NCI-H1048 (cell line): ENCODE results near the gene GSTM5.
"Not testable (repeated sequence)": the region's sequence is repeated elsewhere in the genome, so short reads cannot be mapped to it uniquely, and the experiment has no call there.

Source experiments
- DNase-seq: peaks from one replicate; lab custom pipeline; 2025; lab: John Stamatoyannopoulos, UW

Gene GSTM5

GRCh38 chr1:109697066-109697465 lies 15.0 kb upstream of the GSTM5 start:
- DNase-seq = no peak

- not testable (repeated sequence) for DNase-seq
These were observed 14.2 kb upstream of the GSTM5 start for GRCh38 chr1:109697861-109698260.

GRCh38 chr1:109702940-109703339 lies 9.1 kb upstream of the GSTM5 start:
- DNase-seq = not testable (repeated sequence)

GRCh38 chr1:109704173-109704572 lies 7.9 kb upstream of the GSTM5 start:
- no peak for DNase-seq

- DNase-seq = no peak
These were observed 6.6 kb upstream of the GSTM5 start for GRCh38 chr1:109705411-109705810.

- not testable (repeated sequence) for DNase-seq
These were observed 3.1 kb upstream of the GSTM5 start for GRCh38 chr1:109708949-109709348.

GRCh38 chr1:109709822-109710221 lies 2.2 kb upstream of the GSTM5 start:
- not testable (repeated sequence) for DNase-seq

GRCh38 chr1:109712321-109712864 lies 342 bp downstream of the GSTM5 start:
- no peak for DNase-seq

- DNase-seq = no peak
These were observed 1.6 kb downstream of the GSTM5 start for GRCh38 chr1:109713636-109714035.

GRCh38 chr1:109714661-109715372 lies 2.8 kb downstream of the GSTM5 start:
- DNase-seq = no peak

- DNase-seq = no peak
These were observed 4.1 kb downstream of the GSTM5 start for GRCh38 chr1:109716121-109716520.

- no peak for DNase-seq
These were observed 4.6 kb downstream of the GSTM5 start for GRCh38 chr1:109716570-109717090.

- no peak for DNase-seq
These were observed 5.7 kb downstream of the GSTM5 start for GRCh38 chr1:109717729-109718128.

- DNase-seq = no peak
These were observed 6.4 kb downstream of the GSTM5 start for GRCh38 chr1:109718495-109718894.

- DNase-seq = no peak
These were observed 7.3 kb downstream of the GSTM5 start for GRCh38 chr1:109719337-109719837.

GRCh38 chr1:109721042-109721441 lies 9.0 kb downstream of the GSTM5 start:
- DNase-seq = no peak

GRCh38 chr1:109721971-109722370 lies 9.9 kb downstream of the GSTM5 start:
- no peak for DNase-seq

GRCh38 chr1:109722908-109723691 lies 11.0 kb downstream of the GSTM5 start:
- no peak for DNase-seq

GRCh38 chr1:109724933-109725332 lies 12.9 kb downstream of the GSTM5 start:
- DNase-seq = no peak

- DNase-seq = no peak
These were observed 13.5 kb downstream of the GSTM5 start for GRCh38 chr1:109725510-109725909.

GRCh38 chr1:109726007-109726406 lies 14.0 kb downstream of the GSTM5 start:
- DNase-seq = no peak

GRCh38 chr1:109726728-109727373 lies 14.8 kb downstream of the GSTM5 start:
- DNase-seq = no peak
